ENCODE data around the gene NSUN7.
"Not testable (repeated sequence)": the region's sequence is repeated elsewhere in the genome, so short reads cannot be mapped to it uniquely, and the experiment has no call there.

Gene NSUN7

GRCh38 chr4:40817157-40817556, 67.4 kb downstream of the NSUN7 start:
- DNase-seq (ENCODE audit: low spot score), result not testable (repeated sequence)

GRCh38 chr4:40820101-40820500, 70.3 kb downstream of the NSUN7 start:
- no peak for DNase-seq (ENCODE audit: low spot score)

DNA sequence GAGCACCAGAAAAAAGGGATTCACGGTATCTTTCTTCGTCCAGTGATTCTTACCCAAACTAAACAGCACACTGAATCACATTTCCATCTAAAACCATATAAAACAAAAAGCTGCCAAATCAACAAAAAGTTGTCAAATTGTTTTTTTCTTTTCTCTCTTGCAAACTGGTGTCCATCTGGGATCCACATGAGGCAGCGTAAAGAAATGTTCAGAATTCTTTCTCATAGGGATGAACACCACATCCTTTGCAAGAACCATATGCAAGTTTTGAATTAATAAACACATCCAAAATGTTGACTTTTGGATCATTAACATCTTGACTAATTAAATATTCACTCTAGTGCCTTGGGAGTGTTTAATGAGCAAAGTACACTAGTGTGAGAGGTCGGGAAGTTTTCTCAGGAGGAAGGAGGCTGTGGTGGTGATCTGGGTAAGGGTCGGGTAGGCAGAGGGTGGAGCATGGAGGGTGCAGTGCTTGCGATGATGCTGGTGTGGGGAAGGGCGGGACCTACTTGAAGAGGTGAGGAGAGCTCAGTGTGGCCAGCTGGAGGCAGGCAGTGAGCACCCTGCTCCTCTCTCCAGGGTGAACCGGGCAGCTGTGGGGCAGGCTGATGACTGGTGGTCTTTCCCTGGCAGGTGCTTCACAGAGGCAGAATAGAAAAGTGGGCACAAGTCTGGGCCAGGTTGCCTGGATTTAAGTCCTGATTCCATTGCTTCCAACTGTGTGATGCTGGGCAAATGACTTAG, 72.8 kb downstream of the NSUN7 start:
- DNase-seq (ENCODE audit: low spot score), result no peak

GRCh38 chr4:40825014-40825838, 75.5 kb downstream of the NSUN7 start:
- no peak for DNase-seq (ENCODE audit: low spot score)

- no peak for DNase-seq (ENCODE audit: low spot score)
Observed at GRCh38 chr4:40826821-40827220, 77.1 kb downstream of the NSUN7 start.

GRCh38 chr4:40827758-40828157, 78.0 kb downstream of the NSUN7 start:
- no peak for DNase-seq (ENCODE audit: low spot score)

DNA sequence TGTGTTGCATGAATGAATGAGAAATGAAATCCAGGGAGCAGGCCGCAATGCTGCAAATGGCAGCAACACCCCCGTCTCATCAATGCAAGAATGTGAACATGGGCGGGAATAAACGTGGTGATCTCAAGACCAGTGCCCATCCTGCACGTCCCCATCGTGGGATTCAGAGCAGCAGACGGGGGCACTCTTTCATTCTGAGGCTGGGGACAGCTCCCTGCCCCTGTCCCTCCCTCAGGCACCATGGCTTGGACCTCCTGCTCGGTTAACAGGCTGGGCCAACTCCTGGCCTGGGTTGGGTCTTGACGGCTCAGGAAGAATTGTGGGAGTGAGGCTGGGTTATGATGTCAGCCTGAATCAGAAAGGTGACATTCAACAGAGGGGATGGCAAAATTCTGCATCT, 78.9 kb downstream of the NSUN7 start:
- DNase-seq (ENCODE audit: low spot score), result no peak

GRCh38 chr4:40829586-40829985, 79.8 kb downstream of the NSUN7 start:
- no peak for DNase-seq (ENCODE audit: low spot score)

DNA sequence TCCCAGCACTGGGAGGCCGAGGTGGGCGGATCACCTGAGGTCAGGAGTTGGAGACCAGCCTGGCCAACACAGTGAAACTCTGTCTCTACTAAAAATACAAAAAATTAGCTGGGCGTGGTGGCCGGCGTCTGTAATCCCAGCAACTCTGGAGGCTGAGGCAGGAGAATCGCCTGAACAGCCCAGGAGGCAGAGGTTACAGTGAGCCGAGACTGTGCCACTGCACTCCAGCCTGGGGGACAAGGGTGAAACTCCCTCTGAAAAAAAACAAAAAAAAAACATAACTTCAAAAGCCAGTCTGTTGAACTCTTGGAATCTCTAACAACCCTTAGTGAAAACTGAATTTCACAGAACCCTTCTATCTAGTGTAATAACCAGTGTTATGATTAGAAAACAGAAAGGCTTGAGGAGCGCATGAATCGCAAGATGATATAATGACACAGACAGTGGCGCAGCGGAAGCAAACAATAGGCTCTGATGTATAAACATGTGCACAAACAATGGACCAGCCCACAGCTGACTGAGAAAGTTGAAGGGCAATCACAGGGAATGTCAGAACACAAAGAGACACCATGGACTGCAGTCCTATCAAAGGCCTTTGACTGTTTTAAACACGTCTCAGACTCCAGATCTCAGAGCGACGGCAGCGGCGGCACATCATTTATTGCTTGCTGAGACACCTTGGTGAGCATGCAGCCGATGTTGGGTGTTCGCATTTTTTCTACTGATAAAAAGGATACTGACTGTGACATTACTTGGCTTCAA, 81.6 kb downstream of the NSUN7 start:
- DNase-seq (ENCODE audit: low spot score), result no peak

- DNase-seq (ENCODE audit: low spot score), result no peak
Observed at GRCh38 chr4:40832175-40832574, 82.4 kb downstream of the NSUN7 start.

GRCh38 chr4:40833212-40833611, 83.5 kb downstream of the NSUN7 start:
- no peak for DNase-seq (ENCODE audit: low spot score)

GRCh38 chr4:40837094-40837870, 87.5 kb downstream of the NSUN7 start:
- DNase-seq (ENCODE audit: low spot score), result no peak

- no peak for DNase-seq (ENCODE audit: low spot score)
Observed at GRCh38 chr4:40838742-40839141, 89.0 kb downstream of the NSUN7 start.

DNA sequence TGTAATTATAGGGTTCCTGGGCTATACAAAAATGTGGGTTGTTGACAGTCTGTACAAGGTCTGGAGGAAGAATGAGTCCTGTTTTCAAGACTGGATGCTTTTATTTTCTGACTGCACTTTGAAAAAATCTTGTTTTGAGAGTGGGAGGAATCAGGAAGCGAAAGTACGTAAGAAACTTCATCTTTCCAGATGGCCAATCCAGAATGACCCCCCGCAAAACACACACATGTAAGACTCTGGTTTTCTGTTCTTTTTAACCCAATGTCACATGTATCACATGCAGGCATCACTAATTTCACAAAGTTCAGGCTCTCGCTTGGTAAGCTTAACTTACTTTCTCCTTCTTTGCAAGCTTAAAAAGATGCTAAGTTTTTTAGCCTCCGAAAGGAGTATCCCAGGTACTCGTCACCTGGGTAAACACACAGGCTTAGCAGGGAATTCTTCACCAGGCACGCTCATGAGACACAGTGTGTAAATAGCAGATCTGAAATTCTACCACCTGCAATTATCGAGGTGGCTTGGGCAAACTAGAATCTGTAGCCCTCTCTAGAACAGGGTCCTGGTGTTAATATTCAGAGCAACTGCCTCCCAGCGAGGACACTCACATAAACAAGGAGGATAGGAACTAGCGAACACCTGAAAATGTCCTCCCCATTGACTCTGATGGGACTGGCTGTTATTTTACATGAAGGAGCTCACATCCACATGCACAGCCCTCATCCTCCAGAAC, 90.7 kb downstream of the NSUN7 start:
- no peak for DNase-seq (ENCODE audit: low spot score)

DNA sequence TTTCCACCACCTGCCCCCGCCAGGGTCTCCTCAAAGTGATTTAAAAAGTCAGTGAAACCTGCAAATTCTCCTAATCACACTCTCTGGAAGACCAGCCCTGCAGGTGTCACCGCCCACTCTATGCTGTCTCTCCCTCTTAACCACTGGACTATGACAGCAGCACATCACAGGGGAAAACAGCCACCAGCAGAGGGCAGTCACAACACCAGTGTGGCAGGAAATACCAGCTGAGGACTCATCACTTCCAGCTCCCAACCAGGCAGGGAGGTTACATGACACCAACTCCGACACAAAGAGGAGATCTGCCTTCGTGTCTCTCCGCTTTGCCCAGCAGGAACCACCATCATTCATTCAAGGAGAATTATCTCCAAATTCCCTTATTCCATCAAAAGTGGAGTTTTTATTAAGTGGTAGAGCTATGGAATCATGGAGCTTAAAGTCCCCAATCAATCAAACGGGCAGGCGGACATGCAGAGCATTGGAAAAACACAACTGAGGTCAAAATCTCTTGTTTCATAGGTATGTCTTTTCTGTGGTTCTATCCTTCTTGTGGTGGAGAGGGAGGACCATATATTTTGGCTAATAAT, 91.3 kb downstream of the NSUN7 start:
- DNase-seq (ENCODE audit: low spot score), result peak; percentile 76

- no peak for DNase-seq (ENCODE audit: low spot score)
Observed at GRCh38 chr4:40842318-40842717, 92.6 kb downstream of the NSUN7 start.

DNA sequence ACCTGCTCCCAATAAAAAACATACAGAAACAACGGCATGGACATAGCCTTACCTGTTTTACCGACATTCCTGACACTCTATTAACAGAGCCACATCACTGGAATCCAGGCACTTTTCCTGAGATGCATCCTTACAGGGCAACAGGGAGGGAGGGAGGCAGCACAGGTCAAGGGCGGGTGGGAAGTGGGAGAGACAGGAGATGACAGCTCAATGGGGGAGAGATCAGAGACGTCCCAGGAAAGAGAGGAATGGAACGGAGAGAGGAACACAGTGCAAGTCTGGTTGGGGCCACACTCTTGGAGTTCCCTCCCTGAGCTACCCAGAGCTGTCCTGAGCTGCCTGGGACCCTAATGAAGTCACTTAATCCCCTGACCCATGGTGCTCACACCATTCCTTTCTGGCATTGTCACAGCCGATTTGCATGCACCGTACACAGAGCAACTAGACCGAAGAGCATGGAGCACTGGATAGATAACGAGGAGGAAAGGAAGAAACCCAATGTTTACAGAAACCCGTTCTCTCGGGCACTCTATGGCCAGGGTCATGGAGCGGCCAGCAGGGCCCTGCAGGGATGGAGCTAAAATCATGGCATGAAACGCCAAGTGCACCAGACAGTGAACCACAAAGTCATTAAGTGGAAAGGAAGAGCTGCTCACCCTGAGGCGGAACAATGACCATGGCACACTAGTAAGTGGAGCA, 93.1 kb downstream of the NSUN7 start:
- no peak for DNase-seq (ENCODE audit: low spot score)

GRCh38 chr4:40843696-40844095, 93.9 kb downstream of the NSUN7 start:
- DNase-seq (ENCODE audit: low spot score), result no peak

DNA sequence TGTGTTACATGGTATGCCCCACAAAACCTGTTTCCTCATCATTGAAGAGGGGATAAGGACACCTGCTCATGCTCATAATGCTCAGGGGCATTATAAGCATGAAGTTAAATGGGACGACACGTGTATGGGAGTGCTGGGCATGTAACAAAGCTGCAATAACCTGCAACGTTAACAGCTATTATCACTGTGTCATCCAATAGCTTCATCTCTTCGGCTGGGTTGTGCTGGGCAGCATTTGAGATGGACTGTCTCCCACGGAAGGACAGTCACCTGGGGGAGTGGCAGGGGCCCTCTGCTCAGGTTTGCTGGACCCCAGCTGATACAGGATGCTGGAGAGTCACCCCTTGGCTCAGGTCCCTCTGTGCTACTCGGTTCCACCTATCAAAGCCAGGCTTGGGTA, 94.5 kb downstream of the NSUN7 start:
- no peak for DNase-seq (ENCODE audit: low spot score)

- peak; percentile 14 for DNase-seq (ENCODE audit: low spot score)
Observed at GRCh38 chr4:40845154-40845835, 95.5 kb downstream of the NSUN7 start.
